Ascending aorta (tissue), 2 donors: ENCODE results near the gene LAMTOR2. TPM values are rescaled to one million over a fixed set of nuclear protein-coding genes. Genes with fewer than 3 reads are reported as not detected.
A peak's percentile ranks its signal among the peaks of the same experiment; 100 is the strongest.

Source experiments
- DNase-seq, 2 donors: peaks; one replicate each; pipeline ENCODE4 v3.0.0-alpha.2; 2019; ENCODE audit warnings: low spot score in 2 of 2
- H3K27ac ChIP-seq, 2 donors: fragments of 200-600 bp; sonication (generic); one replicate each; pipeline ENCODE4 v1.5.1; 2016 to 2017; ENCODE audit warnings: mild to moderate bottlenecking in 1 of 2
- H3K27me3 ChIP-seq: fragments of 200-600 bp; sonication (generic); one replicate; pipeline ENCODE4 v1.5.1; 2017
- H3K36me3 ChIP-seq, 2 donors: fragments of 200-600 bp; sonication (generic); one replicate each; pipeline ENCODE4 v1.5.1; 2016
- H3K4me1 ChIP-seq, 2 donors: fragments of 200-600 bp; sonication (generic); one replicate each; pipeline ENCODE4 v1.5.1; 2016 to 2017; ENCODE audit warnings: mild to moderate bottlenecking in 1 of 2
- H3K4me3 ChIP-seq, 2 donors: fragments of 200-600 bp; sonication (generic); one replicate each; pipeline ENCODE4 v1.5.1; 2016 to 2017; ENCODE audit warnings: mild to moderate bottlenecking in 1 of 2
- H3K9me3 ChIP-seq, 2 donors: fragments of 200-600 bp; sonication (generic); one replicate each; pipeline ENCODE4 v1.5.1; 2016
- intact Hi-C: fragments of 100-400 bp; cut with DNase I; formaldehyde crosslinking; loops from one replicate; pipeline ENCODE4 v1.15.1; 2023
- total RNA-seq: library from RNA; depleted of rRNA; stranded (reverse); fragments of >200 nt; gene quantifications from one replicate; pipeline ENCODE4 v1.1.0, GENCODE V29; 2016
- TF ChIP-seq, protein P1 (sequence below), 3 experiments: fragments of 200-600 bp in 2 of 3; fragments of 450-650 bp in 1 of 3; sonication (generic) in 2 of 3; IDR thresholded peaks; one replicate each; pipeline ENCODE4 v1.5.1; 2016 to 2019; ENCODE audit warnings: antibody characterized with exemption in 3 of 3, mild to moderate bottlenecking in 1 of 3, moderate library complexity in 1 of 3

LAMTOR2 gene
- total RNA-seq, 1 donor from 2014 or later, result 43.9 TPM

DNA sequence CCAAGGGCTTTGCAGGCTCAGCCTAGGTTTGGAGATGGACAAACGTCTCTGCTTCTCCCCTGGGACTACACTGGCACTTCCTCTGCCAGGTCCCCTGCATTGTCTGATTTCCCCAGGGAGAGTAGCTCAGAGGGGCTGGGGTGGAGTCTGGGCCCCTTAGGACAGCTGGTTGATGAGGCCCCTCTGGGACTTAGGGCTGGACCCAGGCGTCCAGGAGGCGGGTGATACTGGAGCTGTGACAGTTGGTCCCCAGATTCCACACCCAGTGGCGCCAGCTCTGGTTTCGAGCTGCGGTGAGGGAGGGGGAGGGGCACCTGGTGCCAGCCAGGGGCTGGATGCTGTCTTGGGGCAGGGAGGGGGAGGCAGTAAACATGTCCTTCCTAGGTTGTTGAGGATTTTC is 35.1 kb downstream of the LAMTOR2 start:
- no peak overlapping the region for H3K27ac ChIP-seq
- H3K36me3 ChIP-seq, result no peaks in the 10 kb centered on the region
- intact Hi-C loops, result loop anchor here (1.0 kb wide), 1 partner anchor 136 kb away; no protein-coding TSS in a partner anchor
- DNase-seq, result no peak
- no peaks in the 10 kb centered on the region for H3K9me3 ChIP-seq
- peaks cover 0 to 2% of the 10 kb centered on the region in 2 donors for H3K4me1 ChIP-seq
- H3K4me3 ChIP-seq, result no peak overlapping the region
- H3K27me3 ChIP-seq, result no peaks in the 10 kb centered on the region
- TF ChIP-seq, protein P1, sequence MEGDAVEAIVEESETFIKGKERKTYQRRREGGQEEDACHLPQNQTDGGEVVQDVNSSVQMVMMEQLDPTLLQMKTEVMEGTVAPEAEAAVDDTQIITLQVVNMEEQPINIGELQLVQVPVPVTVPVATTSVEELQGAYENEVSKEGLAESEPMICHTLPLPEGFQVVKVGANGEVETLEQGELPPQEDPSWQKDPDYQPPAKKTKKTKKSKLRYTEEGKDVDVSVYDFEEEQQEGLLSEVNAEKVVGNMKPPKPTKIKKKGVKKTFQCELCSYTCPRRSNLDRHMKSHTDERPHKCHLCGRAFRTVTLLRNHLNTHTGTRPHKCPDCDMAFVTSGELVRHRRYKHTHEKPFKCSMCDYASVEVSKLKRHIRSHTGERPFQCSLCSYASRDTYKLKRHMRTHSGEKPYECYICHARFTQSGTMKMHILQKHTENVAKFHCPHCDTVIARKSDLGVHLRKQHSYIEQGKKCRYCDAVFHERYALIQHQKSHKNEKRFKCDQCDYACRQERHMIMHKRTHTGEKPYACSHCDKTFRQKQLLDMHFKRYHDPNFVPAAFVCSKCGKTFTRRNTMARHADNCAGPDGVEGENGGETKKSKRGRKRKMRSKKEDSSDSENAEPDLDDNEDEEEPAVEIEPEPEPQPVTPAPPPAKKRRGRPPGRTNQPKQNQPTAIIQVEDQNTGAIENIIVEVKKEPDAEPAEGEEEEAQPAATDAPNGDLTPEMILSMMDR (IDR thresholded peaks at IDR 0.05), result no peak

GRCh38 chr1:156090138-156090839 is 35.7 kb downstream of the LAMTOR2 start:
- Histone ChIP-seq H3K4me3 (no peak overlapping the region), H3K27ac (no peak overlapping the region), H3K4me1 (peaks cover 0 to 2% of the 10 kb centered on the region in 2 donors), H3K9me3 (no peaks in the 10 kb centered on the region), H3K27me3 (no peaks in the 10 kb centered on the region), H3K36me3 (no peaks in the 10 kb centered on the region)
- DNase-seq, result no peak
- TF ChIP-seq, protein P1 (IDR thresholded peaks at IDR 0.05), result no peak
- intact Hi-C loops, result loop anchor here (1.0 kb wide), 1 partner anchor 135 kb away; no protein-coding TSS in a partner anchor

DNA sequence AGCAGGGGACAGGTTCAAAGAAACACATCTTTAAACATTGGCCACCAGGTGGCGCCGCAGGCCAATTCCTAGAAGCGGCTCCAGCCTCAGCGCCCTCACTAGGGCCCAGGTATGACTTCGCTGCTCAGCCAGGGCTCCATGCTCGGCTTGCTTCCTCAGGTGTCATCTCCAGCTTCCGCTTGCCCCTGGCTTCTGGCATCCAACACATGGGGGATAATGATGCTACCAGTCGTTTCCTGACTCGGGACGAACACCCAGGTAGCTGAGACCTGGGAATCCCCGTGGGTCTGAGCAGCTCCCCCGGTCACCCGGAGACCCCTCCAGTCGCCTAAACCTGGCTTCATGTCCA is 36.2 kb downstream of the LAMTOR2 start:
- H3K9me3 ChIP-seq, result no peaks in the 10 kb centered on the region
- no peaks in the 10 kb centered on the region for H3K36me3 ChIP-seq
- TF ChIP-seq, protein P1 (IDR thresholded peaks at IDR 0.05), result peak; percentile 80 to 89 (median 87)
- H3K27me3 ChIP-seq, result no peaks in the 10 kb centered on the region
- H3K4me1 ChIP-seq, result peaks cover 0 to 2% of the 10 kb centered on the region in 2 donors
- H3K4me3 ChIP-seq, result no peak overlapping the region
- DNase-seq, result peak in 1 of 2 donors; percentile 89
- intact Hi-C loops, result loop anchor here (1.0 kb wide), 1 partner anchor 134 kb away; no protein-coding TSS in a partner anchor
- no peak overlapping the region for H3K27ac ChIP-seq

GRCh38 chr1:156091610-156092009 is 37.0 kb downstream of the LAMTOR2 start:
- TF ChIP-seq, protein P1 (IDR thresholded peaks at IDR 0.05), result no peak
- intact Hi-C loops, result no loop called here
- no peak overlapping the region for H3K4me3 ChIP-seq
- H3K4me1 ChIP-seq, result peaks cover 4 to 10% of the 10 kb centered on the region in 2 donors
- no peak overlapping the region for H3K27ac ChIP-seq
- H3K27me3 ChIP-seq, result no peaks in the 10 kb centered on the region
- H3K9me3 ChIP-seq, result no peaks in the 10 kb centered on the region
- no peaks in the 10 kb centered on the region for H3K36me3 ChIP-seq
- DNase-seq, result no peak

DNA sequence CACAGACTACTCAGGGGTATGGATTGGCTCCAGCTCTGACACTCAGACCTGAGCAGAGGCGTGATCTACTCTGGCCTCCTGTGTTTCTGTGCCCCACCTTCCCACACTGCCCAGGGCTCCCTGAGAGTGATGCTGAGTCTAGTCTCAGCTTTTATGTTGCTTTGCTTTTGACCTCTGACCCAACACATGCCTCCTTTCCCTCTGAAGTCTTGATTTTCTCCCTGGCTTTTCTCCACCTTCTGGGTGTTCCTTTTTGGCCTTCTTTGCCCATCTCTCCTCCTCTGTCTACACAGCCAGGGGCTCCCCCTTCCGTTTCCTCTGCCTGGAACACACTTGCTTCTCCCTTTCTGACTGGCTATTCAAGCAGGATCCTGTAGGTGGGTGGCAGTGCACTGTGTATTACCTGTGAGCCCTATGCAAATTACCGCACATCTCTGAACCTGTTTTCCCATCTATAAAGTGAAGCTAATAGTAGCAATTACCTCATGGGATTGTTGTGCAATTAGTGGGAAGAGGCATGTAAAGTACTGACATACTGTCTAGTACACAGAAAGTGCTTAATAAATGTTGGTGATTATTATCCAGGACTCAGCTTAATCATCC is 41.4 kb downstream of the LAMTOR2 start:
- Histone ChIP-seq H3K27ac (peak overlapping the region; percentile 93 to 96), H3K9me3 (no peaks in the 10 kb centered on the region), H3K36me3 (no peaks in the 10 kb centered on the region), H3K27me3 (no peaks in the 10 kb centered on the region), H3K4me1 (peaks cover 12 to 19% of the 10 kb centered on the region in 2 donors), H3K4me3 (no peak overlapping the region)
- intact Hi-C loops, result loop anchor here (1.0 to 5.0 kb wide), 3 partner anchors 34 to 116 kb away; partner anchors contain the start of gene PMF1
- DNase-seq, result no peak
- TF ChIP-seq, protein P1 (IDR thresholded peaks at IDR 0.05), result no peak
